Measurements from ENCODE around the gene CMTM7.
A peak's percentile ranks its signal among the peaks of the same experiment; 100 is the strongest.
"Not testable (repeated sequence)": the region's sequence is repeated elsewhere in the genome, so short reads cannot be mapped to it uniquely, and the experiment has no call there.

The CMTM7 gene

GRCh38 chr3:32383136-32383711 is 8.4 kb upstream of the CMTM7 start:
- no peak for DNase-seq

- DNase-seq = no peak
Observed at GRCh38 chr3:32384938-32385337, 6.7 kb upstream of the CMTM7 start.

GRCh38 chr3:32387512-32387911 is 4.1 kb upstream of the CMTM7 start:
- no peak for DNase-seq

- DNase-seq = not testable (repeated sequence)
Observed at GRCh38 chr3:32389577-32389976, 2.1 kb upstream of the CMTM7 start.

- DNase-seq = no peak
Observed at GRCh38 chr3:32392536-32393302, 1.1 kb downstream of the CMTM7 start.

GRCh38 chr3:32395496-32395895 is 3.8 kb downstream of the CMTM7 start:
- no peak for DNase-seq

GRCh38 chr3:32397941-32398340 is 6.3 kb downstream of the CMTM7 start:
- no peak for DNase-seq

GRCh38 chr3:32398531-32398930 is 6.9 kb downstream of the CMTM7 start:
- DNase-seq = no peak

GRCh38 chr3:32399030-32399620 is 7.5 kb downstream of the CMTM7 start:
- no peak for DNase-seq

- DNase-seq = no peak
Observed at GRCh38 chr3:32401126-32401525, 9.5 kb downstream of the CMTM7 start.

GRCh38 chr3:32401556-32402081 is 10.0 kb downstream of the CMTM7 start:
- peak; percentile 20 for DNase-seq

GRCh38 chr3:32403663-32404062 is 12.0 kb downstream of the CMTM7 start:
- no peak for DNase-seq

GRCh38 chr3:32404714-32405113 is 13.1 kb downstream of the CMTM7 start:
- DNase-seq = no peak

- no peak for DNase-seq
Observed at GRCh38 chr3:32405155-32405554, 13.5 kb downstream of the CMTM7 start.

- no peak for DNase-seq
Observed at GRCh38 chr3:32405711-32406323, 14.2 kb downstream of the CMTM7 start.

GRCh38 chr3:32406486-32407408 is 15.1 kb downstream of the CMTM7 start:
- DNase-seq = no peak

- no peak for DNase-seq
Observed at GRCh38 chr3:32410367-32411246, 19.0 kb downstream of the CMTM7 start.

- no peak for DNase-seq
Observed at GRCh38 chr3:32411442-32411841, 19.8 kb downstream of the CMTM7 start.

- DNase-seq = no peak
Observed at GRCh38 chr3:32412887-32413286, 21.2 kb downstream of the CMTM7 start.

GRCh38 chr3:32413845-32414521 is 22.3 kb downstream of the CMTM7 start:
- no peak for DNase-seq
